Brain microvascular endothelial cell (primary cell): ENCODE results near the gene DUT.

Experiments used
- DNase-seq: peaks from one replicate; pipeline ENCODE4 v3.0.0-alpha.2; 2020
- H3K27ac ChIP-seq: fragments of 250-450 bp; sonication (Bioruptor Pico); 2 replicates; pipeline ENCODE4 v1.5.1; 2020; ENCODE audit warnings: mild to moderate bottlenecking, moderate library complexity
- H3K27me3 ChIP-seq: fragments of 250-450 bp; sonication (Bioruptor Pico); replicated peaks from 2 replicates; pipeline ENCODE4 v1.5.1; 2020; ENCODE audit warnings: mild to moderate bottlenecking
- H3K36me3 ChIP-seq: fragments of 250-450 bp; sonication (Bioruptor Pico); replicated peaks from 2 replicates; pipeline ENCODE4 v1.5.1; 2020; ENCODE audit warnings: mild to moderate bottlenecking
- H3K4me3 ChIP-seq: 2 replicates; pipeline ENCODE4 v1.5.1; 2011; ENCODE audit warnings: low read depth, mild to moderate bottlenecking, control low read depth, low read length, moderate library complexity
- CTCF ChIP-seq: IDR thresholded peaks from 2 replicates; pipeline ENCODE4 v1.5.1; 2011; ENCODE audit warnings: low read depth, mild to moderate bottlenecking, moderate library complexity, low read length, control low read depth, inconsistent platforms; ENCODE audit errors: missing control alignments
- in situ Hi-C: cut with HindIII; loops from 2 replicates; pipeline ENCODE4 v1.10.0; 2017; ENCODE audit warnings: low sequenced_read_pairs, low pct_ligation_motif_present

DUT gene

DNA sequence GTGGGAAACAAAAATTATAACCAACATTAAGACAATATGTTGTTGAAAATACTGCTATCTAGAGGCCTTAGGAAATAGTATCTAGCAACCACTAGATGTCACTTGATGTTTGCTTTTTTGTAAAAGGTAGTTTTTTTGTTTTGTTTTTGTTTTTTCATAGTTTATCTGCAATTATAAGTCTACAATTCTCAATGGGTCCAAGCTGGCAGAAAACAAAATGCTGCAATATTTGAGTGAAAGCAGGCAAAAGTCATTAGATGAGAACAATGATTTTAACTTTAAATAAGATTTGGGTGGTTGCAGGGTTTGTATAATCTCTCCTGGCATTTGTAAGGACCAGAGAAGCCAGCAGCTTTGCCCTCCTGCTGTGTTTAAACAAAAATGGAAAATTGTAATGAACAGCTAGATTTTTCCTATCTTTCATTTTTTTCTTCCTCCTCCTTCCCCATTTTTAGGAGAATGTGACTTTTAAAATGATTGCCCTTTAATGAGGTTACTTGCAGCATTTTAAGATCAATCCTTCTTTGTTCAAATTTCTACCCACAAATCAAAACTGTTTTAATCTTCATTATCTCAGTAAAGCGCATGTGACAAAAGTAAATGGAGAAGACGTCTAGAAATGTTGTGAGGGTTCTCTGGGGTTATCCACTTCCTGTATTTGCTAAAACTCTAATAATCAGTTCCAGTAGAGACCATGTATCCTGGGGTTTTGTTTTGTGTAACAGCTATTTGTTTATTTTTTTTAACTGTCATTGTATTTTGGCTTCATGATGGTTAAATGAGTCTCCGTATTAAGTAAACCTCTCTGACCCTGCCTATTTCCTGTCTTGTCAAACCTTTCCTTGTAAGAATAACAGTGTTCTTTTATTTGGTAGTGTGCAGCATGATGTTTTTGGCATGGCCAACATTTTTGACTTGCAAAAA lies 27.3 kb downstream of the DUT start:
- Histone ChIP-seq H3K27ac (peak overlapping the region; percentile 42), H3K36me3 (no peaks in the 10 kb centered on the region), H3K27me3 (no peaks in the 10 kb centered on the region), H3K4me3 (no peak overlapping the region)
- TF ChIP-seq CTCF, result peak; percentile 39
- no peak for DNase-seq
- in situ Hi-C loops, result no loop called here

- Histone ChIP-seq H3K27ac (peak overlapping the region; percentile 93), H3K4me3 (no peak overlapping the region), H3K36me3 (no peaks in the 10 kb centered on the region), H3K27me3 (no peaks in the 10 kb centered on the region)
- no peak for TF ChIP-seq CTCF
- DNase-seq, result peak; percentile 79
- in situ Hi-C loops, result no loop called here
These were observed 29.6 kb downstream of the DUT start for GRCh38 chr15:48360841-48361240.

GRCh38 chr15:48361685-48362084 lies 30.5 kb downstream of the DUT start:
- H3K4me3 ChIP-seq, result no peak overlapping the region
- H3K27ac ChIP-seq, result peak overlapping the region; percentile 93
- no peaks in the 10 kb centered on the region for H3K36me3 ChIP-seq
- H3K27me3 ChIP-seq, result no peaks in the 10 kb centered on the region
- no peak for TF ChIP-seq CTCF
- in situ Hi-C loops, result no loop called here
- DNase-seq, result peak; percentile 48

DNA sequence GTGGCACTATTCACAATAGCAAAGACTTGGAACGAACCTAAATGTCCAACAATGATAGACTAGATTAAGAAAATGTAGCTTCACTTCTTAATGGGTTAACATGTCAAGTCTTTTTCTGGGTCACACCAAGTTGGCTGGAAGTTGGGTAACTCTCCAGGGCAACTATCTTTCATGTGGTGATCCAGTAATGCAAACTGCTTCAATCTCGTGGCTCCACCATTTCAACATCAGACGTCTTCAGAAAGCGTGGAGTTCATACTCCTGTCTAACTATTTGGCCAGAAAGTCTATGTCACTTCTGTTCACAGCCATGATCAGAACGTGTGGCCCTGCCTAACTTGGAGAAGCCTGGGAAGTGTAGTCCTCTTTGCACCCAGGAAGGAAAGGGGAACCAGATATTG lies 32.2 kb downstream of the DUT start:
- in situ Hi-C loops, result no loop called here
- Histone ChIP-seq H3K27ac (no peak overlapping the region), H3K27me3 (no peaks in the 10 kb centered on the region), H3K4me3 (no peak overlapping the region), H3K36me3 (no peaks in the 10 kb centered on the region)
- no peak for TF ChIP-seq CTCF
- no peak for DNase-seq

DNA sequence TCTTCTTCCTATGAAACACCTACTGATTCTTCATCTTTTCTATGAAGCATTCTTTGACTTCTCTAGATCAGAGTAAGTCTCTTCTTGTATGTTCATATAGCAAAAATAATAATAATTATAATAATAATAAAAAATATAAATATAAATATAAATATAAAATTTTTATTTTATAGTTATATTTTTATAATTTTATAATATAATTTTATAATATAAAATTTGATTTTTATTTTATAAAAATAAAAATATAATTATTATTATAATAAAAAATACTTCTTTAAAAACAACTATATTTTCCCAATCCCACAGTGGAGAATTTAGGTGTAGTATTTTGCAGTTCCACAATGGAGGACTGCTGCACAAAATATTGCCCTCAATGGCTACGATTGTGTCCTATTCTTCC lies 34.3 kb downstream of the DUT start:
- Histone ChIP-seq H3K27me3 (no peaks in the 10 kb centered on the region), H3K36me3 (no peaks in the 10 kb centered on the region), H3K27ac (no peak overlapping the region), H3K4me3 (no peak overlapping the region)
- in situ Hi-C loops, result no loop called here
- TF ChIP-seq CTCF, result no peak
- no peak for DNase-seq
